AG08395 (cell line): ENCODE measurements around the gene LRRC8C.
A peak's percentile ranks its signal among the peaks of the same experiment; 100 is the strongest.
"Not testable (repeated sequence)": the region's sequence is repeated elsewhere in the genome, so short reads cannot be mapped to it uniquely, and the experiment has no call there.

Experiments
- DNase-seq: peaks from one replicate; pipeline ENCODE4 v3.0.0; 2012; ENCODE audit warnings: mixed read lengths, low spot score

The LRRC8C gene

DNA sequence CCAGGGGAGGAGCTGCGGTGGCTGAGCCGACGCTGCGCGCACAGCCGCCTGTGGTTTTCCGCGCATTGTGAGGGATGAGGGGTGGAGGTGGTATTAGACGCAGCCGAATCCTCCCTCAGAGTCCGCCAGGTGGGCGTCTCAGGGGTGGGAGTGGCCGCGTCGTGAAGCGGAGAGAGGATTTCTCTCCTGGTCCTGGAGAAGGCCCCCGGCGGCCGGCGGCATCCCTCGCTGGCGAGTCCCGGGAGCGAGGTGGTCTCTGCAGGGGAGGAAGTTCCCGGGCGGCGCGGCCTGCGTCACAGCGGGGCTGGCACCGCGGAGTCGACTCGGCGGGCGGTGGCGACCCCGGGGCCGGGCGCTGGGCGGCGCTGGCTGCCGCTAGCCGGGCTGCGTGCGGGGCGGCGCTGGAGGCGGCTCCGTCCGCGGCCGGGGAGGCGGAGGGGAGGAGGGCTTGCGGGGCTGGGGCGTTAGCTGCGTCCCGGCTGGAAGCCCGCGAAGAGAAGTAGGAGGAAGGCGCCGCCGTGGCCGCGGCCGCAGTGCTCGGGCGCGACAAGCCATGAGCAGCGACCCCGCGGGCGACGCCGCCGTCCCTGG lies at the start of gene LRRC8C:
TSS of gene LRRC8C (plus strand) at position 464 of the 591 bp plus-strand sequence. CDS start 53,354 bp downstream, outside the sequence.
- DNase-seq, result peak; percentile 85

DNA sequence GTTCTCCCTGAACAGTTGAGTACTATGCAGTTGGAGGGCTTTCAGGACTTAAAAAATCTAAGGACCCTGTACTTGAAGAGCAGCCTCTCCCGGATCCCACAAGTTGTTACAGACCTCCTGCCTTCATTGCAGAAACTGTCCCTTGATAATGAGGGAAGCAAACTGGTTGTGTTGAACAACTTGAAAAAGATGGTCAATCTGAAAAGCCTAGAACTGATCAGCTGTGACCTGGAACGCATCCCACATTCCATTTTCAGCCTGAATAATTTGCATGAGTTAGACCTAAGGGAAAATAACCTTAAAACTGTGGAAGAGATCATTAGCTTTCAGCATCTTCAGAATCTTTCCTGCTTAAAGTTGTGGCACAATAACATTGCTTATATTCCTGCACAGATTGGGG lies 48.7 kb upstream of the LRRC8C start:
- DNase-seq, result no peak

- no peak for DNase-seq
These were observed 48.1 kb upstream of the LRRC8C start for GRCh38 chr1:89584781-89585180.

DNA sequence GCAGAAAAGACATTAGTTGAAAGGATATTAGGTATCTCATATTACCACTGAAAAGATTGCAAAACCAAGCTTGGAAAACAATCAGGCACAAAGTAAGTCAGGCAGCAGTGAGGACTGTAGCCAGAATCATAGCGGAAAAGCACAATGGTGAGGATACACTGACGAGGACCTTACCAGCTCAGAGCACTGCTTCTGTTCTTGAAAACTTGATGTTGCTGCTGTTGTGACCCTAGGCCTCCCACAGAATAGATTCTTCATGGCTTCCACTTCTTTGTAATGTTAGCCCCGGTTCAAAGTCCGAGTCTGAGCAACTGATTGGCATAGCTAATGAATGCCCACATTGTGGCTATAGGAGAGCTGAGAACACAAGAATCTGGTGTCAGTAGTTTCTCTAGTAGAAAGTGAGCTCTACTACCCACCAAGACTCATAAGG lies 45.2 kb upstream of the LRRC8C start:
- no peak for DNase-seq

GRCh38 chr1:89588480-89588879 lies 44.4 kb upstream of the LRRC8C start:
- DNase-seq, result no peak

DNA sequence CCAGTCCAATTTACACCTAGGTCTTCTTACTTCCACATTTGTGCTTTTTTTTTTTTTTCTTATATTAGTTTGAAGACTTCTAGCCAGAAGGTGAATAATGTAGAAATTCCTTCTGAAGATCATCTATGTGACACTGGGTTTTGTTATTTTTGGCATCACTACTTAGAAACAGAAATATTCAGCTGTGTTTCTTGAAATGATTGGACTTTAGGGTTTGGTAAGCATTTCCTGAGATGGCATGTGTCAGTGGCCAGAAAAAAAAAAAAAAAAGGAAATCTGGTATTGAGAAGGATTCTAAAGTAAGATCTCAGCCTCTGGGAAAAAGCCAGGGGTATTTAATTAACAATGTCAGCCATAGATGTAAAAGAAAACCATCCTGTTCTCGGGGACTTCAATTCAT lies 43.4 kb upstream of the LRRC8C start:
- DNase-seq, result no peak

DNA sequence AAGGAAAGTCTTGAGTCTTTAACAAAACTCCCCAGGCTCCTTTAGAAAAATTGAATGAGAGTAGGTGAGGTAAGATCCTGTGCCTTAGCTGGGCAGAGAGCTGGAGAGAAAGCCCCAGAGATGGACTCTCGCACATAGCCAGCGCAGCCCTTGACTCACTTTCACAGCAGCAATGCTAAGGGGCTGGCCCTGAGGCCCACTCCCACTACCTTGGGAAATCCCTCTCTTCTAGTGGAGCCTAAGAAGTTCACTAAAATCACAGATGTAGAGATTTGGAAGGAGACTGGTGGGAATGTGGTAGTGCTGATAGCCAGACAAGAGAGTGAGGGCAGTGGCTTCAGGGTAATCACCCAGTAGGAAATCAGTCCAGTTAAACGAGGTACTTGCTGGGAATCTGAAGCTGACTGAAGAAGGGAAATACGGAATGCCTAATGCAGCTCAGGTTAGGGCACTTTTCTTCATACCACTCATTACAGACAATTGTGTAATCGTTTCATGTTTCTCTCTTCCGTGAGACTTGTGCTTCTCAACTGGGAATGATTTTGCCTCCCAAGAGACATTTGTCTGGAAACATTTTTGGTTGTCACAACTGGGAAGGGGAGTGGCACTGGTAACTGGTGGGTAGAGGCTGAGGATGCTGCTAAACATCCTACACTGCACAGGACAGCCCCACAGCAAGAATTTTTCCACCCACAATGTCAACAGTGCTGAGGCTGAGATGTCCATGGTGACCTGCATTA lies 42.4 kb upstream of the LRRC8C start:
- no peak for DNase-seq

DNA sequence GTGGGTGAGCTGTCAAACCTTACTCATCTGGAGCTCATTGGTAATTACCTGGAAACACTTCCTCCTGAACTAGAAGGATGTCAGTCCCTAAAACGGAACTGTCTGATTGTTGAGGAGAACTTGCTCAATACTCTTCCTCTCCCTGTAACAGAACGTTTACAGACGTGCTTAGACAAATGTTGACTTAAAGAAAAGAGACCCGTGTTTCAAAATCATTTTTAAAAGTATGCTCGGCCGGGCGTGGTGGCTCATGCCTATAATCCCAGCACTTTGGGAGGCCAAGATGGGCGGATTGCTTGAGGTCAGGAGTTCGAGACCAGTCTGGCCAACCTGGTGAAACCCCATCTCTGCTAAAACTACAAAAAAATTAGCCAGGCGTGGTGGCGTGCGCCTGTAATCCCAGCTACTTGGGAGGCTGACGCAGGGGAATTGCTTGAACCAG lies 40.0 kb upstream of the LRRC8C start:
- DNase-seq, result not testable (repeated sequence)

DNA sequence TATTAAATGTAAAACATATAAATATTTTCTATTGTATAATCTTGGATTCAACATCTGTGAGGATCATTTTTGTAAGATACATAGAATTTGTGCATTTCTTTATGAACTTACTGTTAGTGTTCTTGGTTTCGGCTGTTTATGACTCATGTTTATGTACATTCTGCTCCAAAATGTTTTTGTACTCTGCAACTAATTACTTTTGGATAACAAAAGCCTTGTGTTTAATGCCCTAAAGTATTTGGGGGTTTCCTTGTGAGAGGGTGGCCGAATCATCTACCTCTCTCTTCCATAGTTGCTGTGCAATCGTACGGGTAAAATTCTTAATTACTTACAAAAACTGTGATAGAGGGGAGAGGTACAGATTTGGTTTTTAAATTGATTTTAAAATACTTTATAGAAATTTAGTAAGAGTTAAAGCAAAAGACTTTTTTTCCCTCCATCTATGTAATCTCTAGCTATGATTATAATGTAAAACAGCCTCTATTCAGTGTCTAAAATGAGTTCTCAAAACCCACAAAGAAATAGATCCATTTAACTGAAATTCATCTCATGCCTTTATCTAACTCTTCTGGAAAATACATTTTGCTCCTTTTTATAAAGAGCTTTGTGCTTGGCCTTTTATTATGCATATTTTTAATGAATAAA lies 38.7 kb upstream of the LRRC8C start:
- no peak for DNase-seq

GRCh38 chr1:89596698-89597097 lies 36.2 kb upstream of the LRRC8C start:
- DNase-seq, result no peak

DNA sequence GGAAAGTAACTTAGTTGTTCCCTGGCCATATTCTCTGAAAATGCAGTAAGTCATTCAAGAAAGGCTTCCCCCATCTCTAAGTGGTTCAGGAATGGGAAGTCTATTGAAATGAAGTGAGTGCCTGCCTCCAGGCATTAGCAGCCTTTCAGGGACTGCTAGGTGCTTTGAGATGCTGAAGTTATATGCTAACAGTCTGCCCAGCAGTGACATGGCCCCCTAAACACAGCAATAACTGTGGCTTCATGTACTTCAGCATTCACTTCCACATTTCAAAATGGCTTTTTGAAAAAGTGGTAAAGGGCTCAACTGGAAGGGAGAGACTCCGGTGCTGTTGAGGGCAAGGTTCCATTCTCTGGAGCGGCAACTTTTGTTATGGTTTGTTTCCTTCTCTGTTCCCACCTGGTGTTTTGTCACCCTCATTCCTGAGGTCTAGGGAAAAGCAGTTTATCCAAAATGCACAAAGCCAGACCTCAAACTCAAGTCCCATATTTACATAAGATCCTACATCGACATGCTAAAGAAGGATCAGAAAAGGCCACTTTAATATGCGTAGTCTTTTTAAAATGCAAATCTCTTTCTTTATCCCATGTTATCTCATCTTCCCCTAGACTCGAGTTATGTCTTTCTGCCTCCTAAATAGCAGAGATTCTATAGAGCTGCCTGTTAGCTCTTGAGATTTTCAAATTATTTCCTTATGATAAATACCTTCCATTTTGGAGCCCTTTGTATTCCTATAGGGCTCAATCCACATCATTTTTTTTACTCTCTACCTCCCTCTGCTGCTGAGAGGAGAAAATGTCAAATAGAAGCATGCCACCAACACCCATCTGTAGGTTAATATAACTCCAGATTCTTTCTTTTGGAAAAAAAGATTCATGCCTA lies 34.2 kb upstream of the LRRC8C start:
- DNase-seq, result peak; percentile 63

GRCh38 chr1:89599332-89599630 lies 33.6 kb upstream of the LRRC8C start:
- no peak for DNase-seq

- no peak for DNase-seq
These were observed 32.3 kb upstream of the LRRC8C start for GRCh38 chr1:89600451-89601224.

GRCh38 chr1:89602871-89603404 lies 30.0 kb upstream of the LRRC8C start:
- no peak for DNase-seq

- DNase-seq, result peak; percentile 17
These were observed 29.1 kb upstream of the LRRC8C start for GRCh38 chr1:89603651-89604413.

- DNase-seq, result no peak
These were observed 28.5 kb upstream of the LRRC8C start for GRCh38 chr1:89604414-89604735.

- peak; percentile 22 for DNase-seq
These were observed 27.2 kb upstream of the LRRC8C start for GRCh38 chr1:89605692-89606091.

- no peak for DNase-seq
These were observed 26.5 kb upstream of the LRRC8C start for GRCh38 chr1:89606227-89606980.

DNA sequence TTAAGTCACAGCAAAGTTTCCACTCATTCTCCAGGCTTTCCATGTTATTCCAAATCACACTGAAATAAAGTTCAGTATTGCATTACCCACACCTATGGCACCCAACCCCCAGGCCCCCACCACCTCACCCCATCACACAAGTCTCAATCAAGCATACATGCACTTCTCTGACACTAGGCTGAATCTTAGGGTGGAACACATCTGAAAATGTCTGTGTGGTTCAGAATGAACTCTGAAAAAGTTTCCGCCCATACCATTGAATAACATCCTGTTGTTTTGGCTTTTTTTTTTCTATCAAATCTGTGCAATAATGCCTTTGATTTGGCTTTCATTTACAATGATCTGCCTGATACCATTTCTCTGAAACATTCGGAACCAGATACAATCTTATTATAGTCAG lies 25.8 kb upstream of the LRRC8C start:
- DNase-seq, result no peak
